HEK293T (cell line): ENCODE results near the gene PLEKHM1.

ENCODE experiments used
- ELF4 ChIP-seq: fragments of 450-650 bp; IDR thresholded peaks from 2 replicates; pipeline ENCODE4 v1.6.1; 2017; ENCODE audit warnings: antibody characterized with exemption
- FOXA1 ChIP-seq: fragments of 450-650 bp; IDR thresholded peaks from 2 replicates; pipeline ENCODE4 v1.6.1; 2016; ENCODE audit warnings: mild to moderate bottlenecking
- FOXM1 ChIP-seq: fragments of 450-650 bp; IDR thresholded peaks from 2 replicates; pipeline ENCODE4 v1.6.1; 2017; ENCODE audit warnings: mild to moderate bottlenecking, borderline replicate concordance
- SP1 ChIP-seq: fragments of 450-650 bp; IDR thresholded peaks from 2 replicates; pipeline ENCODE4 v1.6.1; 2017

DNA sequence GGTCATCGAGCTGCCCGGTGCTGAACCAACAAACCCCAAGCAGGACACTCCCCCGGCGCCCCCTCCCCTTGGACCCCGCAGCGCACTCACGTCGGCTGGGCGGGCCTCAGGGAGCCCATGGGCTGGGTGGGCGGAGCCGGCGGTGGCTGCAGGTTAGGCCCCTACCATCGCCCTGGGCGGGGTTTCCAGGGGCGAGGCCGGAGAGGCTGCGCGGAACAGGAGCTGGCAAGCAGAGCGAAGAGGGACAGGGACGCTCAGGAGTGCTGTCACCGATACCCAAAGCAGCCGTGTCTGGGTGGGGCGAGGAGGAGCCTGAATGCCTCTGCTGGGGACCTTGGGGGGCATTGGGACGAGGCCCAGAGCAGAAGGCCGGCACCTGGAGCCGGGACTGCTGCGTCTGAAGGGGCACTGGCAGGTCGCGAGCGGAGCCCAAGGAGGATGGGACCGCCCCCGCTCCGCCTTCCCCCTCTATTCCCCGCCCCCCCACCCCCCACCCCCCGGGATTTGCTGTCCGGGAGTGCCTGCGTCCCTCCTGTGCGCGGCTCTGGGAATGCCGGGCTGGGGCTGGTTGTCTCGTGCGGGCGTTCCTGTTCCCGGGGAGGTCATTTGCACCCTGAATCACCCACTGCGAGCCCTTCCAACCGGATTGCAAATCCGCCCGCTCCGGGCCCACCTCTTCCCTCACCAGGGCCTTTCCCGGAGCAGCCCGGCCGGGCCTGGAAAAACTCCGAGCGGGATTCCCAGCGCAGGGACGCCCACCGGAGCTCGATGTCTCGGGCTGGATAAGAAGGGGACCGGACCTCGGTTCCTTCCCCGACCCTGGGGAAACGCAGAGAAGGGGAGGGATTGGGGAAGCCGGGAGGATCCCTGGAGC, 58.8 kb downstream of the PLEKHM1 start:
- no peak for TF ChIP-seq FOXA1
- no peak for TF ChIP-seq ELF4
- no peak for TF ChIP-seq FOXM1
- no peak for TF ChIP-seq SP1
